GM19468 (cell line): ENCODE results near the gene ZDHHC22.
"Not testable (repeated sequence)": the region's sequence is repeated elsewhere in the genome, so short reads cannot be mapped to it uniquely, and the experiment has no call there.

Source experiments
- ATAC-seq: cut with Tn5 transposase; IDR thresholded peaks from one replicate; pipeline ENCODE4 v1.9.1; 2021; ENCODE audit warnings: mild to moderate bottlenecking, moderate library complexity, moderate number of reproducible peaks; ENCODE audit not compliant: unreplicated experiment; ENCODE audit errors: extremely low read depth

Gene ZDHHC22, protein sequence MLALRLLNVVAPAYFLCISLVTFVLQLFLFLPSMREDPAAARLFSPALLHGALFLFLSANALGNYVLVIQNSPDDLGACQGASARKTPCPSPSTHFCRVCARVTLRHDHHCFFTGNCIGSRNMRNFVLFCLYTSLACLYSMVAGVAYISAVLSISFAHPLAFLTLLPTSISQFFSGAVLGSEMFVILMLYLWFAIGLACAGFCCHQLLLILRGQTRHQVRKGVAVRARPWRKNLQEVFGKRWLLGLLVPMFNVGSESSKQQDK

DNA sequence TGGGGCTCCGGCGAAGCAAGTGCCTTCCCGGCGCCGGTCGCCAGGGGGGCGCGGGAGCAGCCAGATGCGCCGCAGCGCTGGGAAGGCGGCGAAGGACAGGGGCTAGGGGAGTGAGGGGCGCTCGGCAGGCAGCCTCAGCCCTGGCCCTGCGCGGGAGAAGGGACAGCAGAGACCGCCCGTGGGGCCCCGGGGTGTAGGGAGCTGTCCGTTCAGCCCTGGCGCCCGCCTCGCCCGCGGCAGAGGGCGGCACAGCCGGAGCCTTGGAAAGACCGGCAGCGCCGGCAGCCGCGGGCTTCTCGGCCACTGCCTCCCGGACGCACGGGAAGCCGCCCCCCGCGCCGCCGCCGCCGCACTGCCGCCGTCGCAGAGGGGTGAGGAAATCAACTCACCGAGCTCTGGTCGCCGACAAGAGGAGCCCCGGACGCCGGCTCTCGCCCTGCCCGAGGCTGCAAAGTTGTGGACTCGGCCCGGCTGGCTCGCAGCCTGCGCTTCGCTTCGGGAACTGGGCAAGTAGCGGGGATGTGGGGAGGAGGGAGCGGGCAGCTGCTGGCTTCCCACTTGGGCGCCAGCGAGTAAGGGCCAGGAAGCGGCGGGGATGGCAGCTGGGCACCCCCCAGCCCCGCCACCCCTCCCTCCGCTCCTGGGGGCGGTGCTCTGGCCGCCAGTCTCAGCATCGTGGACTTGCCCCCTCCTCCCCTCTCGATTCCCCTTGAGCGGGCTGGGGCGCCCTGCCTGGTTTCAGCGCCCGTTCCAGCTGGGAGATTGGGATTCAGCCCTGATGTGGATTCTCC is at the start of gene ZDHHC22:
TSS of gene ZDHHC22 (minus strand) at position 578 of the 791 bp plus-strand sequence. CDS start 2,053 bp downstream, outside the sequence.
- no peak for ATAC-seq

DNA sequence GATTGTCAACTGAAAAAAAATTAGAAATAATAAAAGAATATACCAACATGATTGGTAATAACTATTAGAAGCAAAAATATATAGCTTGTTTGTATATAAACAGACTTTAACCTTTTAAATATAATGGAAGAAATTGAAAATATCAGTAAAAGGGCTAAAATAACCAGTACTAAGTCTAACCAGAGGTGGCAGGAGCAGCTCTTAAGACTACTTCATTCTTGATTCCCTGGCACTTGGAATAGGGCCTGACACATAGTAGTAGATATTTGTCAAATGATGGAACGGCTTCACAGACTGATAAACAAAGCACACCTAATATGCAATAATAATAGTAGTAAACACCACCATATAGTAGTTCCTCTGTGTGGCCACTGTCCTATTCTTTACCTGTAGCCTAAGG is 49.4 kb upstream of the ZDHHC22 start:
- ATAC-seq: no peak

DNA sequence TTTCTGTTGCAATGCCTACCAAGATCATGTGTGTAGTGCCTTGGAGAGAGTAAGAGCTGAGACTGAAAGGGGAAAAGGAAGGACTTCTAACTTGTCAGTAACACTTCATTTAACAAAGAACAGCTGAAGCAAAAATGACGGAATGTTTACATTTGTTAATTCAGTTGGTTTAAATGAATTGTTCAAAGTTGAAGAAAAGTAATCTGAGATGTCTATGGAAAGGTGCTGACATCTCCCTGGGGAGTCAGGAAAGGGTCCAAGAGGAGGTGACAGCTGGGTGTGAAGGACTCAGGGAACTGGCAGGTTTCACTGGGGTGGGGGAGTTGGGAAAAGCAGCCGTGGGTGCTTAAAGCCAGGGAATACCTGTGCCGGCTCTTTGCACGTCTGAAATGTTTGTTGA is 47.9 kb upstream of the ZDHHC22 start:
- ATAC-seq: no peak

DNA sequence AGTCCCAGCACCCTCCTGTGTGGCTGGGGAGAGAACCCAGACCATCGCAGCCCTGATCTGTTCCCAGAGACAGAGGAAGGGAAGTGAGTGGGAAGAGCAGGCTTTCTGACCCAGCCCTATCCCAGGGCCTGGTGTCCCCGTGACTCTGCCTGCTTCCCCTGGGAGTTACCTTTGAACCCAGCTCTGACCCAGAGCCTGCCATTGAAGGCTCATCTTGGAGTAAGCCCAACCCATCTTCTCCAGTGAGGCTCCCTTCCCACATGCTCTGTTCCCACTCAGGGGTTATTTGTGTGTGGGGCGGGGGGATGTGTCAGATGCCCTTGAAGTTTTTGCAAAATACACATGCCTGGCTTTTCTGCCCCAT is 46.0 kb upstream of the ZDHHC22 start:
- ATAC-seq: no peak

DNA sequence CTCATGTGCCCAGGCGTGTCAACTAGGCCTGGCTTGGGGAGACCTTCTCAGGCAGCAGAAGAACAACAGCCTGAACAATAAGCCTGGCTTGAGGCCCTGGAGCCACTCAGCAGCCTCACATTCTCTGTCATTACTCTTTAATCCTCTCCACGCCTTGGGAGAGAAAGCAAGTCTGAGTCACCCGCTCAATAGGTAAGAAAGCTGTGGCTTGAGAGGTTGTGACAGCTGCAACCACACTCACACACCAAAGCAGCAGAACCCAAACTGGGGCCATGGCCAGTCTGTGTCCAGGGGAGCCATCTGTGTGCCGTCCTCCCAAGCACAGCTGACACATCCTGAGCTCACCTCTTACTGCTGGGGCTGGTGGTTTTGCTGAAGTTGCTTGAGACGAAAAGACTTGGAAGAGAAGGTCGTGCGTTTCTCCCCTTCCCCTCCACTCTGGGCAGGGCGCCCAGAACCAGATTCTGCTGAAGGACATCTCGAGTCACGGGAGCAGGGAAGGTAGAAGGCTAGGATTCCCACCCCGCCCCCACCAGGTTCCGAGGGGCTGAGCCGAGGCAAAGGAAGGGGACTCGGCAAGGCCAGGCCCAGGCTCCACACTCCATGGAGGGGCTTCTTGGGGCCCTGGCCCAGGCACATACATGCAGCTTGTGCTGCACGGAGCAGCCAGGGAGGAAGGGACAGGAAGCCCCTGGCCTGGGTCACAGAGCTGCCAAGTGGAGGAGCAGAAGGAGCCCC is 45.5 kb upstream of the ZDHHC22 start:
- no peak for ATAC-seq

DNA sequence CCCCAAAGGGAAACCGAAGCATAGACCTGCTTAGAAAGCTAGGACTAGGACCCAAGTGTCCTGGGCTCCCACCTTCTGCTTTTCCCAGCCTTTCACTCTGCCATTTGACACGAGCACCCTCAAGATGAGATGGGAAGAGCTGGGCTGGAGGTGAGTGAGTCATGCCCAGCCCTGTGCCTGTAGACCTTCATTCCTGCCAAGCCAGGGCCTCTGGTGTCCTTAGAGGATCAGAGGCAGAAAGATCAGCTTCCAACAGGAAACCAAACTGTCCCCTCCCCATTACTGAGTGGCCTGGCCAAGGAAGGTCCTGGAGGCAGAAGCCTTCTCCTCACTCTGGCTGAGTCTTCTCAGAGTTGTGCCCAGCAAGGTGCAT is 43.5 kb upstream of the ZDHHC22 start:
- ATAC-seq: no peak

DNA sequence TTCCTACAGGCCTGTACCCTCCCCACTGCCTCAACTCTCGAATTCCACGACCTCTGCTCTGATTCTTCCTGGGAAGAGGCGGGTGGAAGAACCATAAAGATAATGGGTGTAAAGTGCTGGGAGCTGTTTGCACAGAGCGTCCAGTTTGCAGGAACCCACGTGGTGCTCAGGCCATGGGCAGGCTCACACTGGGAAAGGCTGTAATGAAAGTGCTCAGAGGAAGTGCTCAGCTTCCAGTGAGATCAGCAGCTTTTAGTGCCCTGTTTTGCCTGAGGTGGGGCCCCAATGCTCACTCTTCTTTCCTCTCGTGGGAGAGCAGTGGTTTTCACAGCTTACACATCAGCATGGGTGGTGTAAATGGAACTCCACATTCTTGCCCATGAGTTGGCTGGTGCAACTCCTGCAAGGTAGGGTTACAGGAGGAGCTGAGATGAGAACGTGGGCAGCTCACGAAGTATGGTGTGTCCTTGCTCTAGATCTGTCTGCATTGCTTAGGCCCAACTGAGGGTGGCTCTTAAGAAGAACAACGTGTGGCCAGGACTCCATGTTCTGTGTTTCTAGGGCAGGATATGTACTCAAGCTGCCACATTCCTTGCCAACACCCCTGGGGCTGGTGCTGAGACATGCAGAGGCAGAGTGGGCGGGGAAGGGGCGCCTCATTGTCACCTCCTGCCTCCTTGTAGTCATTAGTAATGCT is 43.0 kb upstream of the ZDHHC22 start:
- no peak for ATAC-seq

DNA sequence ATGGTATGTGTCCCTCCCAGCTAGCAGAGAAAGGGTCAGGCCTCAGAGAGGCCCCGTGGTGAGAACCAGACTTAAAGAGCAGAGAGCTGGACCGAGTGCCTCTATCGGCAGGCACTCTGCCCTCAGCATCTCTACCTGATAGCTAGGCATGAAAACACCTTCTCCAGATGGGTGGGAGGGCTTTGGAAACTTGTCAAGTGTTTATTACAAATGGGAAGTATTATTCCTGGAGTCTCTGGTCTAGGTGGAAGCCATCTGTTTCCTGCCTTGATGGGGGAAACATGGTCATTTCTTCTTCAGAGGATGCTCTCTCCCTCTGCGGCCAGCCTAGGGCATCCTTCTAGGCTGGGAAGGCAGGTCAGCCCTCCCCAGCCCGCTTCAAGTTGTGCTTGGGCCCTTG is 42.3 kb upstream of the ZDHHC22 start:
- no peak for ATAC-seq

DNA sequence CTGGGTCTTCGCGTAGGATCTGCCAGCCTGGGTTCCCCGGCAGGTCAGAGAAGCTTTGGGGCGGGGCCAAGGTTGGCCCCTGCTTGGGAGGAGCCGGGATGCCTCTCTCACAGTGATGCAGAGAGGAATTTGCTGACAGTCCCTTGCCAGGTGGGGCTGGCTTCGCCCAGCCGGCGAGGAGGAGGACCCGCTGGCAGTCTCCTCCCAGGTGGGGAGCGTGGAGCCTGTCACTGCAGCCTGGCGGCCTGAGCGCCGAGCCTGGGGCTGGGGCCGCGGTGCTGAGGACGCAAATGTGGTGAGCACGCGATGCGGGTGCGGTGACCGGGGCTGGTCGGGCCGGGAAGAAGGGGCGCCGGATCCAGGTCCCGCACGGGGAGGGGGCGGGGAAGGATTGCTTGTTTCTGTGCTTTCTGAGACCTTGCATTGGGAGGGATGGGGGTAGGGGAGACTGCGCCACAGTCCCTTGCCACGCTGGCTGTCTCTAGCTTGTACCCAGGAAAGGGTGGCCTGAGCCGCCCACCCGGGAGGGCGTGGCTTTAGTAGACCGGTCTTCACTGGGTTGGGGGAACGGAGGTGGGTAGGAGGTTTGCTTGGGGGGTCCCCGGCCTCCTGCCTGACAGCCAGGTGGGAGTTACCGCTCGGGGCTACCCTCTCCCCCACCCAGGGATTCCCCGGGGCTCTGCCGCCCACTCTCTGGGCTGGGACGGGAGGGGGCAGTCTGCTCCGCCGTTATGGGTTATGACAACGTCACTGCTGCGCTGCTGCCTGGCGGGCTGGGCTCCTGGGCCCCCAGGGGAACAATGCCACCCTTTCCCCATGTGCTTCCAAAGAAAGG is 40.2 kb upstream of the ZDHHC22 start, which contains the start of gene TMEM63C:
TSS of gene TMEM63C (plus strand) at position 196 of the 835 bp plus-strand sequence. CDS start 37,016 bp downstream, outside the sequence.
- peak; percentile 73 for ATAC-seq

DNA sequence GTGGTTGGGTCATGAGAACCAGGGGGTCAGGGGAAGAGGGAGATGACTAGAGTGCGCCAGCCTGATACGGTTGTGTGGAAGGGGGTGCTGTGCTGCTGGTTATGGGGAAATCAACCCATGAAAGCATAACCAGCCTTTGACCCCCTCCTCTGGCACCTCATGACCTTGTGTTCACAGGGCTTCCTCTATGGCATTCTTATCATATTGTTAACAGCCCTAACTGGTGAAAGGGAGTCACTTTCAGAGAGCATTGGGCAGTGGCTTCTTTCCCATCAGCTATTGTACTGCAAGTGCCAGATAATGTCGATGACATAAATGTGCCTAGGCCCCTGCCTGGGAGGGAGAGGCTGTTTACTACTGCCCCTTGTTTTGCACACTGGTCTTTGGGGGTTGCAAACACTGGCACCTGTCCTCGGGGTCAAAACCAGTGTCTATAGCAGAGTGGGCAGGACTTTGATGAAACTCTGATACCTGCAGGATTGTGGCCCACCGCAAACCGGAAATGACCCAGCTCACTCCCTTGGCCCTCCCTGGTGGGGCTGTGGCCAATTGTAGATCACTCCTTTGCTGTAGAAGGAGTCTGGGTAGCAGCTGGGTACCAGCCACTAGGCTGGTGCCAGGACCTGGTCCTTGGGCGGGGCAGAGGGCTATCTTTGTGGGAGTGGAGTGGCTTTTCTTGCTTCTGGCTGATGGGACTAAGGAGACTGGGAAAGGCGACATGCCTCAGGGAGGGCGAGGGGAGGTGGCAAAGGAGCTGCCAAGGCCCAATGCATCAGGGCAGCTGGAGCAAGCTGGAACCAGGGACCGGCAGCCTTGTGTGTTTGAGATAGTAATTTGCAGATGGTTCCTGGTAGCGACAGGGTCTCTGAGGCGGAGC is 39.4 kb upstream of the ZDHHC22 start:
- ATAC-seq: no peak

DNA sequence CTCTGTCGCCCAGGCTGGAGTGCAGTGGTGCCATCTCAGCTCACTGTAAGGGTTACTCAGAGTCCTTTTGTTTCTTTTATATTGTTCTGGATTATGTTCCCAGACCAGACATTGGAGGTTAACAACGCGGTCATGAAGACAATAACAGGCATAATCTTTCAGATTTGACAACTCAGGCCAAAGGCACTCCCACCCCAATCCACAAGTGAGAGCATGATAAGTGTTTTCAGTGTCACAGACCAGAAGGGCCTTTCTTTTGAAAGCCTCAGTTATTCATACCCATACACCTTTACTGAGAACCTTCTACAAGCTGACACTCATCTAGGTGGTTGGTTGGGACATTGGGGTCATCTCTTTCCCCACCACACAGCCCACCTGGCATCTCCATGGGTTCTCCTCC is 37.1 kb upstream of the ZDHHC22 start:
- no peak for ATAC-seq

DNA sequence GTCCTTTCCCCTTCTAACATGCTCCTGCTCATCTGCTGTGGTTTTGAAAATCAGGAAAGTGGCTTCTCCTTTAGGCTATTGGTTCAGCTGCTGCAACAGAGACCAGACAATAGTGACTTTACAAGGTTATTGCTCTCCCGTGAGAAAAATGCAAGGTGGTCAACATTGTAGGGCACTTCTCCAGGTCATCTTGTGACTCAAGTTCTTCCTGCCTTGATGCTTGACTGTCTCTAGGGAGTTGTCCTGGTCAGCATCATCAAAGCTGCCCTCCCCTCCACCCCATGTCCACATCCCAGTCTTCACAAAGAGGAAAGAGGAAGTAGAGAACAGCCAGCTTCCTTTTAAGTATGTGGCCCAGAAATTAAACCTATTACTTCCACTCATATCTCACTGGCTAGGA is 36.1 kb upstream of the ZDHHC22 start:
- ATAC-seq: no peak

DNA sequence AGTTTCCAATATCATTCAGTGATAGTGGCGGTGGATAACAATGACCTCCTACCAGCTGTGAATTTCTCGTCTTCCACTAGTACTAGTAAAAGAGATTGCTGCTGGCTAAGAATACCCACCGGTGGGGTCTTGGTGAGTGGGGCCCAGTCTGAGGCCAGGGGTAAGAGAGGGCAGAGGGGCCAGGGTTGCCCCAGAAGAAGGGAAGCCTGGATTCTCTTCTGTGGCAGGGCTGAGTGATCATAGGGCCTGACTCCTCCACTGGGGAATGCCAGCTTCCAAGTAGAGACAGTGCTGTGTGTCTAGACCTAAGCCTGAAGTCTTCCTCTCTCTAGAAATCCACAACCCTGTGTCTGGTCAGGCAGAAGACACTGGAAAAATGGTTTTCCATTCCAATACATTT is 34.3 kb upstream of the ZDHHC22 start:
- ATAC-seq: no peak

DNA sequence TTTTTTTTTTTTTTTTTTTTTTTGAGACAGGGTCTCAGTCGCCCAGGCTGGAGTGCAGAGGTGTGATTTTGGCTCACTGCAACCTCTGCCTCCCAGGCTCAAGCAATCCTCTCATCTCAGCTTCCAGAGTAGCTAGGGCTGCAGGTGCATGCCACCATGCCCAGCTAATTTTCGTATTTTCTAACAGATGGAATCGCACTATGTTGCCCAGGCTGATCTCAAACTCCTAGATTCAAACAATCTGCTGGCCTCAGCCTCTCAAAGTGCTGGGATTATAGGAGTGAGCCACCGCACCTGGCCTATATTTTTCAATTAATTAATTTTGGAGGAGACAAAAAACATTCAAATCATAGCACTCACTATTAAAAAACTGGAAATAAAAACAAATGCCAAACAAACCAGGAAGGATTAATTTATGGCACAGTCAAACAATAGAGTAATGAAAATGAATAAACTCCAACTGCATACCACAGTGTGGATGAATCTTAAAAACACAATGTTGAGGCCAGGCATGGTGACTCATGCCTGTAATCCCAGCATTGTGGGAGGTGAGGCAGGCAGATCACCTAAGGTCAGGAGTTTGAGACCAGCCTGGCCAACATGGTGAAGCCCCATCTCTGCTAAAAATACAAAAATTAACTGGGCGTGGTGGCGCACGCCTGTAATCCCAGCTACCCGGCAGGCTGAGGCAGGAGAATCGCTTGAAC is 32.5 kb upstream of the ZDHHC22 start:
- not testable (repeated sequence) for ATAC-seq

DNA sequence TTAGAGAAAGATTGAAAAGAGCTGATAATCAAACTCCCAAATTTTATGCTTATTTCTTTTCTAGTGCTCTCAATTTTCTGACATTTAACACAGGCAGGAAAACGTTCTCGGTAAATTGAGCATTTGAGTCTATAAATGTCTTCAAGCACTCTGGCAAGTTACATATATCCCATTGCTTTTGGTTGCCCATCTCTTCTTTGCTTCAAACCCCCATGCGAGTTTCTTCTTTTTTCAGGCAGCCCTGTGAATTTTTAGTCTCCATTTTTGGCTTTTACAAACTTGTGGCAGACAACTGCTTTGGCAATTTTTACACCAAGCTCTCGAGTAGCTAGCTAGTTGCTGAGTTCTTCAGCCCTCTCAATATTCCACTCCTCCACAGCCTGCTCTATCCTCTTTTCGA is 31.3 kb upstream of the ZDHHC22 start:
- ATAC-seq: no peak

DNA sequence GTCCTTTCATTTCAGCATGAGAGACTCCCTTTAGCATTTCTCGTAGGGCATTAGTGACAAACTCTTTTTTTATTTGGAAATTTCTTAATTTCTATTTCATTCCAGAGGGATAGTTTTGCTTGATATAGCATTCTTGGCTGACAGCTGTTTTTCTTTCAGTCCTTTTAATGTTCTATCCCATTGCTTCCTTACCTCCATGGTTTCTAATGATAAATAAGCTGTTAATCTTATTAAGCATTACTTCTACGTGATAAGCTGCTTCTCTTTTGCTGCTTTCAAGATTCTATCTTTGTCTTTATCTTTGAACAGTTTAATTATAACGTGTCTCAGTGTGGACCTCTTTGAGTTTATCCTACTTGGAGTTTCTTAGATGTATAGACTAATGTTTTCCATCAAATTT is 28.5 kb upstream of the ZDHHC22 start:
- no peak for ATAC-seq

DNA sequence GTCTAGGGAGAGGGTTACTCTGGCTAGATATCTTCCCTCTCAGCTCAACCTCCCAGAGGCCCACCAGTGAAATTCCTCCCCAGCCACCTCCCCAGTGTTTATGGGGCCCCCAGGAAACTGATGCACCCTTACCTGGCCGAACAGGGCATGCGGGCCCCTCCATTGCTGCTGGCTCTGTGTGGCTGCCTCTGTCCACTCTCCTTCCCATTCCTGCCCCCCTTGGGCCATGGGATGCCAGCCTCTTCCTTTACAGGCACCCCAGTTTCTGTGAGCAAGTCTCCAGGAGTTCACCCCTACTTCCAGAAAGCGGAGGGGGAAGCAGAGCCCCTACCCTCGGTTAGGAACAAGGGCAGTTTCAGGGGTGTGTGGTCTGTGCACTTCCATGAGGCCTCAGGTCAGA is 19.4 kb upstream of the ZDHHC22 start:
- ATAC-seq: no peak

DNA sequence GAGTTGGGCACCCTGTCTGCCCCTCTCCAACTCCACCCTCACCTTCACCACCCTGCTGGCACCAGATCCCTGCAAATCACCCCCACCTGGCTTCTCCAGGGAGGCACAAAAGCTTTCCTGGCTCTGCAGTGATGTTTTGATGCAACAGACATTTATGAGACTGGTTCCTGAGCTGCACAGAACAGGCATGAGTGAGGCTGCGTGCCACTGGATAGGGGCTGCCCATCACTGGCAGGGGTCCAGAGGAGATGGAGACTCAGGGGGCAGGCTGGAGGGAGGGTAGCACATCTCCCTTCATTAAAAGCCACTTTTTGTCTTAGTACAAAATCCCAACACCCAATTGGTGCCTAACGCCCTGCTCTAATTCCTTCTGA is 17.3 kb upstream of the ZDHHC22 start:
- no peak for ATAC-seq
